Measurements from ENCODE around the gene HDAC11.

DNA sequence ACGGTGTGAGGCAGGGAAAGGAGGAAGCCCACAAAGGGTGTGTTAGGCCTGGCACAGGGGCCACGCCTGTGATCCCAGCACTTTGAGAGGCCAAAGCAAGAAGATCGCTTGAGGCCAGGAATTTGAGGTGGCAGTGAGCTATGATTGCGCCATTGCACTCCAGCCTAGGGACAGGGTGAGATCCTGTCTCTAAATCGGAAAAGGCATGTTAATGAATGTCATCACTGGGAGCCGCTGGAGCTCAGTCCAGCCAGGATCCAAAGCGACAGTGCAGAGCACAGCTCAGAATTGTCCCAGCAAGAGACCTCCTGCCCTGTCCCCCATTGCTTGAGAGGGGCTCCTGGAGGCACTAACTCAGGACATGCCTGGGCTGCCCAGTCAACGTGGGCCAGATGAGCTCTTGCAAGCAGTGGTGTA is 53.8 kb downstream of the HDAC11 start:
- TF ChIP-seq EZH2 (IDR thresholded peaks at IDR 0.05; ENCODE audit: borderline replicate concordance, low read length) = no peak
- TF ChIP-seq, protein P1, sequence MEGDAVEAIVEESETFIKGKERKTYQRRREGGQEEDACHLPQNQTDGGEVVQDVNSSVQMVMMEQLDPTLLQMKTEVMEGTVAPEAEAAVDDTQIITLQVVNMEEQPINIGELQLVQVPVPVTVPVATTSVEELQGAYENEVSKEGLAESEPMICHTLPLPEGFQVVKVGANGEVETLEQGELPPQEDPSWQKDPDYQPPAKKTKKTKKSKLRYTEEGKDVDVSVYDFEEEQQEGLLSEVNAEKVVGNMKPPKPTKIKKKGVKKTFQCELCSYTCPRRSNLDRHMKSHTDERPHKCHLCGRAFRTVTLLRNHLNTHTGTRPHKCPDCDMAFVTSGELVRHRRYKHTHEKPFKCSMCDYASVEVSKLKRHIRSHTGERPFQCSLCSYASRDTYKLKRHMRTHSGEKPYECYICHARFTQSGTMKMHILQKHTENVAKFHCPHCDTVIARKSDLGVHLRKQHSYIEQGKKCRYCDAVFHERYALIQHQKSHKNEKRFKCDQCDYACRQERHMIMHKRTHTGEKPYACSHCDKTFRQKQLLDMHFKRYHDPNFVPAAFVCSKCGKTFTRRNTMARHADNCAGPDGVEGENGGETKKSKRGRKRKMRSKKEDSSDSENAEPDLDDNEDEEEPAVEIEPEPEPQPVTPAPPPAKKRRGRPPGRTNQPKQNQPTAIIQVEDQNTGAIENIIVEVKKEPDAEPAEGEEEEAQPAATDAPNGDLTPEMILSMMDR (conservative IDR thresholded peaks at IDR 0.05 in 1 of 2, IDR thresholded peaks at IDR 0.05 in 1 of 2; ENCODE audit: extremely low read depth in 1 of 2, insufficient read depth in 1 of 2, low read depth in 1 of 2, low read length in 2 of 2) = no peak
